Measurements from ENCODE around the gene ADPGK.

GRCh38 chr15:72760590-72761260 is 22.8 kb downstream of the ADPGK start:
- no peak for TF ChIP-seq CTCF (conservative IDR thresholded peaks at IDR 0.05 in 1 of 2, IDR thresholded peaks at IDR 0.05 in 1 of 2; ENCODE audit: extremely low read depth in 1 of 2, insufficient read depth in 1 of 2, low read depth in 1 of 2, low read length in 2 of 2)
- TF ChIP-seq EZH2 (IDR thresholded peaks at IDR 0.05; ENCODE audit: borderline replicate concordance, low read length) = no peak

Measured in mammary epithelial cell (primary cell).